OCI-LY1 (cell line): ENCODE results near the gene TAS1R1.
"Not testable (repeated sequence)": the region's sequence is repeated elsewhere in the genome, so short reads cannot be mapped to it uniquely, and the experiment has no call there.

Source experiments
- H2AFZ ChIP-seq: fragments of 200-600 bp; sonication (generic), shearing (Covaris generic); 2 replicates; pipeline ENCODE4 v1.6.0; 2014; ENCODE audit warnings: antibody characterized with exemption, mild to moderate bottlenecking, low read length
- H3F3A ChIP-seq: fragments of 200-600 bp; sonication (generic), shearing (Covaris generic); 2 replicates; pipeline ENCODE4 v1.6.0; 2014; ENCODE audit warnings: mild to moderate bottlenecking, antibody characterized with exemption, low read length, moderate library complexity; ENCODE audit not compliant: insufficient read depth
- H3K27ac ChIP-seq: fragments of 200-600 bp; sonication (generic); 2 replicates; pipeline ENCODE4 v1.5.1; 2014; ENCODE audit warnings: low read length, mixed run types, mild to moderate bottlenecking, low read depth; ENCODE audit not compliant: poor library complexity, severe bottlenecking
- H3K27me3 ChIP-seq: fragments of 200-600 bp; sonication (generic); 2 replicates; pipeline ENCODE4 v1.6.0; 2014; ENCODE audit warnings: antibody characterized with exemption, mild to moderate bottlenecking, low read length, moderate library complexity; ENCODE audit not compliant: insufficient read depth
- H3K36me3 ChIP-seq: fragments of 200-600 bp; sonication (generic); 2 replicates; pipeline ENCODE4 v1.6.1; 2014; ENCODE audit warnings: mild to moderate bottlenecking, antibody characterized with exemption, low read length, moderate library complexity, mixed read lengths; ENCODE audit not compliant: insufficient read depth
- H3K4me1 ChIP-seq: fragments of 200-600 bp; sonication (generic); 2 replicates; pipeline ENCODE4 v1.5.1; 2014; ENCODE audit warnings: mild to moderate bottlenecking, low read length, moderate library complexity; ENCODE audit not compliant: insufficient read depth, severe bottlenecking
- H3K4me2 ChIP-seq: fragments of 200-600 bp; sonication (generic), shearing (Covaris generic); 2 replicates; pipeline ENCODE4 v1.6.1; 2014; ENCODE audit warnings: low read length
- H3K4me3 ChIP-seq: fragments of 200-600 bp; sonication (generic); 2 replicates; pipeline ENCODE4 v1.5.1; 2014; ENCODE audit warnings: low read length, low read depth, mild to moderate bottlenecking, mixed read lengths; ENCODE audit not compliant: poor library complexity, severe bottlenecking
- H3K79me2 ChIP-seq: fragments of 200-600 bp; shearing (Covaris generic); 2 replicates; pipeline ENCODE4 v1.6.1; 2016; ENCODE audit warnings: mixed run types, low read length, mixed read lengths; ENCODE audit not compliant: insufficient read depth
- H3K9ac ChIP-seq: fragments of 200-600 bp; sonication (generic), shearing (Covaris generic); 2 replicates; pipeline ENCODE4 v1.6.1; 2014; ENCODE audit warnings: mild to moderate bottlenecking, low read length, mixed read lengths
- H3K9me2 ChIP-seq: fragments of 200-600 bp; sonication (generic), shearing (Covaris generic); 2 replicates; pipeline ENCODE4 v1.6.1; 2014; ENCODE audit warnings: low read depth, mild to moderate bottlenecking, low read length, mixed read lengths
- H3K9me3 ChIP-seq: fragments of 200-600 bp; shearing (Covaris generic); 2 replicates; pipeline ENCODE4 v1.6.1; 2014; ENCODE audit warnings: low read length, mixed read lengths
- H4K20me1 ChIP-seq: fragments of 200-600 bp; sonication (generic), shearing (Covaris generic); 2 replicates; pipeline ENCODE4 v1.6.0; 2016; ENCODE audit warnings: mild to moderate bottlenecking, low read length; ENCODE audit not compliant: insufficient read depth
- CTCF ChIP-seq: fragments of 200-600 bp; sonication (generic), shearing (Covaris generic); IDR thresholded peaks from 2 replicates; pipeline ENCODE4 v1.5.1; 2017; ENCODE audit warnings: mild to moderate bottlenecking, antibody characterized with exemption, low read length, moderate library complexity, mixed read lengths
- EZH2 ChIP-seq: fragments of 200-600 bp; sonication (generic), shearing (Covaris generic); IDR thresholded peaks from 2 replicates; pipeline ENCODE4 v1.8.0; 2017; ENCODE audit warnings: borderline replicate concordance, mixed run types, mild to moderate bottlenecking, antibody characterized with exemption, low read length, moderate library complexity, mixed read lengths

The TAS1R1 gene

GRCh38 chr1:6547301-6547700 is 7.8 kb upstream of the TAS1R1 start:
- H3K4me2 ChIP-seq: no peak overlapping the region
- no peak overlapping the region for H3K27ac ChIP-seq
- H2AFZ ChIP-seq: no peak overlapping the region
- H3K9me2 ChIP-seq: no peaks in the 10 kb centered on the region
- no peaks in the 10 kb centered on the region for H3K9me3 ChIP-seq
- no peaks in the 10 kb centered on the region for H3K27me3 ChIP-seq
- peaks cover 87% of the 10 kb centered on the region for H3K36me3 ChIP-seq
- no peaks in the 10 kb centered on the region for H4K20me1 ChIP-seq
- H3K4me3 ChIP-seq: no peak overlapping the region
- H3F3A ChIP-seq: no peaks in the 10 kb centered on the region
- no peak overlapping the region for H3K9ac ChIP-seq
- TF ChIP-seq CTCF (no peak), EZH2 (no peak)
- H3K4me1 ChIP-seq: peaks cover 5% of the 10 kb centered on the region
- no peaks in the 10 kb centered on the region; the same call in 1 of the 2 replicates for H3K79me2 ChIP-seq

GRCh38 chr1:6554031-6554906 is 838 bp upstream of the TAS1R1 start, which contains the start of gene NOL9:
NOL9 (minus strand) TSS chr1:6554513; CDS start chr1:6554502, 11 bp downstream.
- Histone ChIP-seq H2AFZ (no peak within 1 kb of the TSS), H4K20me1 (0 out of 2 replicates have a peak, but pooled peaks cover 3% of the 10 kb centered on the region), H3K79me2 (peaks cover 17% of the 10 kb centered on the region), H3K36me3 (peaks cover 31% of the 10 kb centered on the region), H3K9me3 (no peaks in the 10 kb centered on the region), H3K4me2 (peak within 1 kb of the TSS; percentile 100), H3K27me3 (no peaks in the 10 kb centered on the region), H3K4me1 (peaks cover 49% of the 10 kb centered on the region), H3K27ac (peak within 1 kb of the TSS; percentile 98), H3F3A (peaks cover 3% of the 10 kb centered on the region; the same call in 1 of the 2 replicates), H3K9ac (peak within 1 kb of the TSS; percentile 75), H3K9me2 (no peaks in the 10 kb centered on the region), H3K4me3 (peak within 1 kb of the TSS; percentile 74)
- no peak for TF ChIP-seq EZH2
- peak; percentile 86 for TF ChIP-seq CTCF

- TF ChIP-seq EZH2: no peak
- TF ChIP-seq CTCF: no peak
- Histone ChIP-seq H3K79me2 (peaks cover 15% of the 10 kb centered on the region), H3K4me3 (no peak overlapping the region), H3K36me3 (peaks cover 7% of the 10 kb centered on the region; the same call in 1 of the 2 replicates), H3K4me2 (no peak overlapping the region), H3K27ac (peak overlapping the region; percentile 97), H2AFZ (no peak overlapping the region), H3K9ac (peak overlapping the region; percentile 54; the same call in 1 of the 2 replicates), H3K9me3 (no peaks in the 10 kb centered on the region), H3K27me3 (no peaks in the 10 kb centered on the region), H3K9me2 (no peaks in the 10 kb centered on the region), H4K20me1 (0 out of 2 replicates have a peak, but pooled peaks cover 3% of the 10 kb centered on the region), H3K4me1 (peaks cover 75% of the 10 kb centered on the region), H3F3A (peaks cover 3% of the 10 kb centered on the region; the same call in 1 of the 2 replicates)
These were observed 2.5 kb downstream of the TAS1R1 start for GRCh38 chr1:6557597-6557996.

- H3K4me1 ChIP-seq: peaks cover 71% of the 10 kb centered on the region
- not testable (repeated sequence) for H3K79me2 ChIP-seq, H3K36me3 ChIP-seq, H3K27me3 ChIP-seq, H3F3A ChIP-seq, H3K4me3 ChIP-seq, H2AFZ ChIP-seq, H3K9me2 ChIP-seq, H3K4me2 ChIP-seq, H3K9ac ChIP-seq, H4K20me1 ChIP-seq, H3K9me3 ChIP-seq
- H3K27ac ChIP-seq: peak overlapping the region; percentile 97
These were observed 4.1 kb downstream of the TAS1R1 start for GRCh38 chr1:6559161-6559560.
